Choroid plexus epithelial cell (primary cell): ENCODE data around the gene CUEDC1.

ENCODE experiments used
- DNase-seq: peaks from one replicate; pipeline ENCODE4 v3.0.0-alpha.2; 2010; ENCODE audit warnings: low read depth
- H3K4me3 ChIP-seq: 2 replicates; pipeline ENCODE4 v1.5.1; 2011; ENCODE audit warnings: low read depth, mild to moderate bottlenecking, control low read depth, low read length, moderate library complexity
- TF ChIP-seq, protein P1 (sequence below): conservative IDR thresholded peaks from 2 replicates; pipeline ENCODE4 v1.5.1; 2011; ENCODE audit warnings: low read depth, mild to moderate bottlenecking, control low read depth, inconsistent platforms, low read length, moderate library complexity

CUEDC1 gene

DNA sequence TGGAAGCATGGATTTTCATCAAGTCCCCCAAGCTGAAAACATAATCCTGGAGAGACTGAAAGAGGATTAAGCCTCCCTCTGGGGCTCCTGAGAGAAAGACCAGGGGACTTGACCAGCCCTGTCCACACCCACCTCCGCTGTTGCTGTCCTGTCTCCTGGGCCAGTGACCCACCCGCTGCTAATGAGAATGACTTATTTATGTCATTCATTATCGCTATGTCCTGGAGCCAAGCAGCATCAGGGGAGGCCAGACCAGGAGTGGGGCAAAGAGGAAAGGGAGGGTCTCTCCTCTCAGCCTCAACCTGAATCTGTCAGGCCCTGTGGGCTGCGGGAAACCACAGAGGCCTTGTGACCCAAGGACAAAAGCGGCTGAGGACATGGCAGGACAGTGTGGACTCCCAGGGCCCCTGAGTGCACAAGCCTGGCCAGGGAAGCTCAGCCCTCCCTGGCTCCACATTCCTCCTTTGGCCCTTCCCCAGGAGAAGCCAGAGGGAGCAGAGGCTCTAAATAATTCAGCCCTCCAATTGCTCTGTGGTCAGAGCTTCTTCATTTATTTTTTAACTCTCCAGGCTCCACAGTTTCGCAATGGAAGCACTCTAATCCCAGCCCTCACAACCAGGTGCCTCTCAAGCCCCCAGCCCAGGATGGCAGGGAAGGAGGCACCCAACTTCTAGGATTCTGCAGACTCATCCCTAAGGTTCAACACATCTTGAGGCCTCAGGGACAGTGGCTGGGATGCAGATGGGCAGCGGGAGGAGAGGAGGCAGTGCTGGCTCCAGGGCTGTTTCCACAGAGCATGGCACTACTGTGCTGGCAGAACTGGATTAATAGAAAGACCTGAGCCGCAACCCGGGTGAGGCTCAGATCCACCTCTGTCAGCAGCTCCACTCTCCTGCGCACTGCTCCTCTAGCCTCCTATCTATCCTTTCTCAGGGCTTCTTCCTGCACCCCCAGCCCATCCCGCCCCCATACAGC, 19.1 kb downstream of the CUEDC1 start:
- no peak overlapping the region for H3K4me3 ChIP-seq
- TF ChIP-seq, protein P1, sequence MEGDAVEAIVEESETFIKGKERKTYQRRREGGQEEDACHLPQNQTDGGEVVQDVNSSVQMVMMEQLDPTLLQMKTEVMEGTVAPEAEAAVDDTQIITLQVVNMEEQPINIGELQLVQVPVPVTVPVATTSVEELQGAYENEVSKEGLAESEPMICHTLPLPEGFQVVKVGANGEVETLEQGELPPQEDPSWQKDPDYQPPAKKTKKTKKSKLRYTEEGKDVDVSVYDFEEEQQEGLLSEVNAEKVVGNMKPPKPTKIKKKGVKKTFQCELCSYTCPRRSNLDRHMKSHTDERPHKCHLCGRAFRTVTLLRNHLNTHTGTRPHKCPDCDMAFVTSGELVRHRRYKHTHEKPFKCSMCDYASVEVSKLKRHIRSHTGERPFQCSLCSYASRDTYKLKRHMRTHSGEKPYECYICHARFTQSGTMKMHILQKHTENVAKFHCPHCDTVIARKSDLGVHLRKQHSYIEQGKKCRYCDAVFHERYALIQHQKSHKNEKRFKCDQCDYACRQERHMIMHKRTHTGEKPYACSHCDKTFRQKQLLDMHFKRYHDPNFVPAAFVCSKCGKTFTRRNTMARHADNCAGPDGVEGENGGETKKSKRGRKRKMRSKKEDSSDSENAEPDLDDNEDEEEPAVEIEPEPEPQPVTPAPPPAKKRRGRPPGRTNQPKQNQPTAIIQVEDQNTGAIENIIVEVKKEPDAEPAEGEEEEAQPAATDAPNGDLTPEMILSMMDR = no peak
- DNase-seq = no peak

GRCh38 chr17:57931488-57932137, 23.6 kb downstream of the CUEDC1 start:
- TF ChIP-seq, protein P1 = no peak
- no peak for DNase-seq
- H3K4me3 ChIP-seq = no peak overlapping the region

GRCh38 chr17:57930239-57930638, 25.0 kb downstream of the CUEDC1 start:
- TF ChIP-seq, protein P1 = no peak
- H3K4me3 ChIP-seq = no peak overlapping the region
- no peak for DNase-seq

GRCh38 chr17:57929386-57929785, 25.8 kb downstream of the CUEDC1 start:
- no peak for DNase-seq
- TF ChIP-seq, protein P1 = no peak
- no peak overlapping the region for H3K4me3 ChIP-seq

GRCh38 chr17:57928928-57929327, 26.3 kb downstream of the CUEDC1 start:
- DNase-seq = no peak
- TF ChIP-seq, protein P1 = no peak
- H3K4me3 ChIP-seq = no peak overlapping the region

DNA sequence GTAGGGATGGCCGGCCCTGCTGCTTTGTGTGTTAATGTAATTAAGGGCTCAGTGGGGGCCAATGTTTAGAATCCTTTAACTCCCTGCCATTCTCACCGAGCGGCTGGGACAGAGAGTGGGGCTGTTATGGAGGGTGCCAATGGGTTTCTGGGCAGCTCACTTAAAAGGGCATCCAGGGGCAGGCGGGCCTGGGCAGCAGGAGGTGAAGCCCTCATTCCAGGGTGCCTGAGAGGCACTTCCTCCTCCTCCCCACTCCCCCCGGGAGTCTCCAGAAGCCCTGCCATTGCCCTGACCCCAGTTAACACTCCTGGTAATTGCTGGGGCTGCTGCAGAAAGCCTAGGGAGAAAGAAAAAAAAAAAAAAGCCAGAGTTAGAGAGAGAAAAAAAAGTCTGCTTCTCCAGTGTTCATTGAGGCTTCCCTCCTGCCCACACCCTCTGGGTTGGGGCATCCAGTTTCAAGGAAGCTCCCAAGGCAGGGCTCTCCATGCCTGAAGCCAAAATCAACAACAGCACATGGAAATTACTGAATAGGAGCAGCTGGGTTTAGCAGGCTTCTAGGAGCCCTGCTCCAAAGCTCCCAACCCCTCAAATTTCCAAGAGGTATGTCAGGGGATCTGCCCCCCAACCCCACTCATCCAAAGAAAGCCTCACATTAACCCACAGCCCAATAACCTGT, 28.0 kb downstream of the CUEDC1 start:
- peak; percentile 64 for DNase-seq
- TF ChIP-seq, protein P1 = no peak
- no peak overlapping the region for H3K4me3 ChIP-seq
